GM21423 (cell line): ENCODE measurements around the gene TATDN2.

ENCODE experiments used
- ATAC-seq: cut with Tn5 transposase; IDR thresholded peaks from one replicate; pipeline ENCODE4 v1.9.1; 2021; ENCODE audit warnings: mild to moderate bottlenecking, moderate library complexity; ENCODE audit not compliant: unreplicated experiment

The TATDN2 gene, protein sequence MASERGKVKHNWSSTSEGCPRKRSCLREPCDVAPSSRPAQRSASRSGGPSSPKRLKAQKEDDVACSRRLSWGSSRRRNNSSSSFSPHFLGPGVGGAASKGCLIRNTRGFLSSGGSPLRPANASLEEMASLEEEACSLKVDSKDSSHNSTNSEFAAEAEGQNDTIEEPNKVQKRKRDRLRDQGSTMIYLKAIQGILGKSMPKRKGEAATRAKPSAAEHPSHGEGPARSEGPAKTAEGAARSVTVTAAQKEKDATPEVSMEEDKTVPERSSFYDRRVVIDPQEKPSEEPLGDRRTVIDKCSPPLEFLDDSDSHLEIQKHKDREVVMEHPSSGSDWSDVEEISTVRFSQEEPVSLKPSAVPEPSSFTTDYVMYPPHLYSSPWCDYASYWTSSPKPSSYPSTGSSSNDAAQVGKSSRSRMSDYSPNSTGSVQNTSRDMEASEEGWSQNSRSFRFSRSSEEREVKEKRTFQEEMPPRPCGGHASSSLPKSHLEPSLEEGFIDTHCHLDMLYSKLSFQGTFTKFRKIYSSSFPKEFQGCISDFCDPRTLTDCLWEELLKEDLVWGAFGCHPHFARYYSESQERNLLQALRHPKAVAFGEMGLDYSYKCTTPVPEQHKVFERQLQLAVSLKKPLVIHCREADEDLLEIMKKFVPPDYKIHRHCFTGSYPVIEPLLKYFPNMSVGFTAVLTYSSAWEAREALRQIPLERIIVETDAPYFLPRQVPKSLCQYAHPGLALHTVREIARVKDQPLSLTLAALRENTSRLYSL

DNA sequence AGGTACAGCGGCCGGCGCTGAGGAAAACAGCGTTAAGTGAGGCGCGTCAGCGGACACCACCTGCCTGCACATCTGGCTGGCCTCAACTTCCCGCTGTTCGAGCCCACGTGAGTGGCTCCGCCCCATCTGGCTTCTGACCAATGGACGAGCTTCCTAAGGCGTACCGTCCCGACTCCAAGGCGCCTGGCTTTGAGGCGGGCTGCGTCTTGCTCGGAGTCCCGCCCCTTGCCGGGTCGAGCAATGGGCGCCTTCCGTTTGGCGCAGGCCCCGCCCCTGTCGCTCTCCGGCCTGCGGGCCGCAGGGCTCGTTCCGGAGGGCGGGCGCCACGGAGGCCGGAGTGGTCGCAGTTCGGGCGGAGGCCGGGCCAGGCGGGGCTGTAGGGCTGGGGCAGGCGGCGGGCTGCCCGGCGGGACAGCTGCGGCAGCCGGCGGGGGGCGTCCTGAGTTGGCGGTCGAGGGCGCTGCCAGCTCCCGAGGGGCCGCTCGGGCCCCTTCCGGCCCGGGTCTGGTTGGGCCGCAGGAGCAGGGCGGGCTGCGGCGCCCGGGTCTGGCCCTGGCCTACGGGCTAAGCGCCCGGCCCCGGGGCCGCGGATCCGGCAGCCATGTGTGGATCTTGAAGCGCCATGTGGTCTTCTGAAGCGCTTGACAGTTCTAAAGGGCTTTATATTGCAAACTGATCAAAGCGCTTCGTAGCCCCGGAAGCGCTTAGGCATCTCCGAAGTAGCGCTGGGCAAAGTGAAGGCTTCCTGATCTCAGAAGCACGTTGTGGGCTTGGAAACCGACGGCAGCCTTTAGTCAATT lies at the start of gene TATDN2:
Gene TATDN2 (plus strand): TSS at position 276 of the 800 bp plus-strand sequence. CDS start 742 bp downstream, outside the sequence.
- peak; percentile 94 for ATAC-seq

- peak; percentile 79 for ATAC-seq
These were observed 49.3 kb upstream of the TATDN2 start for GRCh38 chr3:10198761-10199649.

DNA sequence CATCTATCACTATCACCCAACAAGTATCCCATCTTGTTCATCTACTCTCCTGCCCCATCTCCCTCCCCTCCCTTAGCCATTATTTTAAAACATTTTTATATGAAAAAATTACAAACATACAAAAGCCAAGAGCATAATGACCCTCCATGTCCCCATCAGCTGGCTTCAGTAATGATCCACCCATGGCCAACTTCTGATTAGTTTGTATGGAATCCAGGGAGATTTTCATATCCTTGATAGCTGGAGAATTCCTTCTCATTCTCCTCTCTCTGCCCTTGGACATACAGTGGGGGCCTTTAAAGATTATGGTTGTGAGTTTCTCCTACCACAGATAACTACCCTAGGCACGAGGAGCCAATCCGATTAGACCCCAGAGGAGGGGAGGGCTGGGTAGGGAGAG lies 43.3 kb upstream of the TATDN2 start:
- ATAC-seq, result no peak

DNA sequence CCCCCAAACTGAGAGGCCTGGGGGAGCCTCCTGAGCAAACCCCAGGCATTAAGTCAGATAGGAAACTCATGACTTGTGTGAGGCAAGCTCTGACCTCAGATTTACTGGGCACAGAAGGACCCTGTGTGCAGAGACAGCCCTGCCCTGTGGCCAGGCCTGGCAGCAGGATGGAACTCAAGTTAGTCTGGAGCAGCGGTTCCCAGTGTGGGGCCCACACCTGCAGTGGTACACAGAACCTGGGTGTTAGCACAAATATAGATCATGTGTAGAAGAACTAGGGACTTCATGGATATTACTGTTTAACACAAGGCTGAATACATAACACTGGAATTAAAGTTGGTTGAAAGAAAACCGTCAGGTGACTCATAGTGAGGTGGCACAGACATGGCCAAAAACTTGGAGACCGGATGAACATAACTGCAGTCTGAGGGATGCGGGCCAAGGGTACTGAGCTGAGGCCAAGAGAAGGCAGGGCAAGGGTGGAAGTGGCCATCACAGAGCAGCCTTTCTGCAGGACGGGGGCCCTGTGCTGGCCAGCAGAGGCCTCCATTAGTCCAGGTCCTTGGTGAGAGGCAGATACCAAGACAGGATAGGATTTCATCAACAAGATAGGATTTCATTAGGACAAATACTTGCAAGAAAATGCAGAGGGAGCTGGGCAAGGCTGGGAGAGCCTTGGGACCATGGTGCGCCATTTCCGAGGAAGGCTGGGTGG lies 42.7 kb upstream of the TATDN2 start:
- no peak for ATAC-seq

DNA sequence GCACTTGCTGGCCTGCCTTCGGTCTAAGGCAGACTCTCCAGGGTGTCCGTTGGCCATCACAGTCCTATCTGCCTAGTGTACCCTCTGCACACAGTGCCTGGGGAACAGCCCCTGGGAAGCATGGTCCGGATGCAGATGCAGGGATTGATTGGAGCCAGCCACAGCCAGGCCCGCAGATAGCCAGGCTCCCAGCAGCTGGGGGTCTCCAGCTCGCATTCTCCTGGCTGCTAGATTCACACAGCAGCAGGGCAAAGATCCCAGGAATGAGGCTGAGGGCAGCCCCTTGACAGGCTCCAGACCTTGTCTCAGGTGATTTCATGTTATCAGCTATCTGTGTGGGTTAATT lies 42.1 kb upstream of the TATDN2 start:
- ATAC-seq, result no peak

DNA sequence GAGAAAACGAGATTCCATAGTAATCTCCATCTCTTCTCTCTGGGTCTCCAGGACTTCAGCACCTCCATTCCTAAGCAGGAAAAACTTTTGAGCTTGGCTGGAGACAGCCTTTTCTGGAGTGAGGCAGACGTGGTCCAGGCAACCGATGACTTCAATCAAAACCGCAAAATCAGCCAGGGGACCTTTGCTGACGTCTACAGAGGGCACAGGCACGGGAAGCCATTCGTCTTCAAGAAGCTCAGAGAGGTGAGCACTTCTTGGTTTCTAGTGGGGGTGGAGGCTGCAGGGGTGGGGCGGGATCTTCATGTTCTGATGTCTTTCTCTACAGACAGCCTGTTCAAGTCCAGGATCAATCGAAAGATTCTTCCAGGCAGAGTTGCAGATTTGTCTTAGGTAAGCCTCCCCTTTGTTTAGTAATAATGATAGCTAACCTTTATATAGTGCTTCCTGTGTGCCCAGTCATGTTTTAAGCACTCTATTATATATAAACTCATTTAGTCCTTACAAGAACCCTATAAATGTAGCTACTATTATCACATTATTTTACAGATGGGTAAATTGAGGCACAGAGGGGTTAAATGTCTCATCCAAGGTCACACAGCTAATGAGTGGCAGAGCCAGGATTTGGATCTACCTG lies 35.0 kb upstream of the TATDN2 start:
- ATAC-seq, result no peak

GRCh38 chr3:10215578-10216368 lies 32.5 kb upstream of the TATDN2 start:
- ATAC-seq, result no peak

DNA sequence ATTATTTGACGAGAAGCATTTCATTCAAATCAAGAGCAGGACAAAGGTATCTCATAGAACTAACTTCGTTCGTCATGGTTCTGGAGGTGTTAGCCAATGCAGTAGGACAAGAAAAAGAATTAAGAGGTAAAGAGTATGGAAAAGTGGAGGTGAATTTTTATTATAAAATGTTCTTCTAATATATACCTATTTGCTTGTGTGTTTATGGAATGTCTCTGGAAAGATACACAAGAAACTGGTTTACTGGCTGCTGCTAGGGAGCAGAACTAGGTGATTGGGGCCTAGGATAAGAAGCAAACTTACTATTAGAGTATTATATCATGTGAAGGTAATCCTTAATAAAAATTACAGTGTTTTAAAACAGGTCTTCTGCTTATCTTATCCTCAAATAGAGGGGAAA lies 30.9 kb upstream of the TATDN2 start:
- no peak for ATAC-seq

DNA sequence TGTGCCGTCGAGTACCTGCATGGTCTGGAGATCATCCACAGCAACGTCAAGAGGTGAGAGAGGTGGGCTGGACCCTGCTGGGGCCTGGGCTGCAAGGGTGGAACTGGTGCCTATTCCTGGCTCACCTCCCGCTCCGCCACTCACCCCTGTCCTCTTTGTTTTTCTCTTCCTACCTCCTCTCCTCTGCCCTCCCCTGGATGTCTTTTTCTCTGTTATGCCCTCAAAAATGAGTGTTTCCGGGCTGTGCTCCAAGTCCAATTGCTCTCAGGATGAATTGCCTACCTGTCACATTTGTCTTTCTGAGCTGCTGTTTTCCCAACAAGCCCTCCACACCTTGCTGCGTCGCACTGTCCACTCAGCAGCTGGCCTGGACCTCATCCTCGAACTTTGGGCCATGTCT lies 28.5 kb upstream of the TATDN2 start:
- ATAC-seq, result no peak

DNA sequence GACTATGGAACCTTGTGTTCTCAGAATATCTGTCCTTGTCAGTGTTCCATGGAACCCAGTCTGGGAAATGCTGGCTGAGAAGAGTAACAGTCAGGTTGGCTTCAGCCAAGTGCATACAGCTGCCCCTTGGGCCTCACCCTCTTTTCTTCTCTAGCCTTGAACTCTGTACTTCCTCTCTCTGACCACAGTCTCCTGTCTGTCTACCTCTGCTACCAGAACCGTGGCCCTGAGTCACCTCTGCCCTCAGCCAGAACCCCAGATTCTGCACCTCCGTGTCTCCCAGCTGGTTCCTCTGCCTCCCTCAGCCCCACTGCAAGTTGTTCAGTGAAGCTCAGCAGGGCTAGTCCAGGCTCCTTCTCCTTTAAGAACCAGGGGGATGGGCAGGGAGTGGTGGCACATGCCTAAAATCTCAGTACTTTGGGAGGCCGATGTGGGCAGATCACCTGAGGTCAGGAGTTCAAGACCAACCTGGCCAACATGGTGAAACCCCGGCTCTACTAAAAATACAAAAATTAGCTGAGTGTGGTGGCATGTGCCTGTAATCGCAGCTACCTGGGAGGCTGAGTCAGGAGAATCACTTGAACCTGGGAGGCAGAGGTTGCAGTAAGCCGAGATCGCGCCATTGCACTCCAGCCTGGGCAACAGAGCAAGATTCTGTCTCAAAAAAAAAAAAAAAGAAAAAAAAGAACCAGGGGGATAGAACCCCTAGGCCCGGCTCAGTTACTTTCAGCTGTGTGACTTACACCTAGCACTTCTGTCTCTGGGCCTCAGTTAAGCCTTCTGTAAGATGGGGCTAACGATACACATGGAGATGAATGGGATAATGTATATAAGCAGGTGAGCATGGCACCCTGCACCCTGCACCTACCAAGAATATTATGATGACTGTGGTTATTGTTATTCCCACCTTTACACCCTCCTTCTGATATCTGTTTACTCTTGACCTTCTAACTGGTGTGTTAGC lies 24.3 kb upstream of the TATDN2 start:
- ATAC-seq, result peak; percentile 62

DNA sequence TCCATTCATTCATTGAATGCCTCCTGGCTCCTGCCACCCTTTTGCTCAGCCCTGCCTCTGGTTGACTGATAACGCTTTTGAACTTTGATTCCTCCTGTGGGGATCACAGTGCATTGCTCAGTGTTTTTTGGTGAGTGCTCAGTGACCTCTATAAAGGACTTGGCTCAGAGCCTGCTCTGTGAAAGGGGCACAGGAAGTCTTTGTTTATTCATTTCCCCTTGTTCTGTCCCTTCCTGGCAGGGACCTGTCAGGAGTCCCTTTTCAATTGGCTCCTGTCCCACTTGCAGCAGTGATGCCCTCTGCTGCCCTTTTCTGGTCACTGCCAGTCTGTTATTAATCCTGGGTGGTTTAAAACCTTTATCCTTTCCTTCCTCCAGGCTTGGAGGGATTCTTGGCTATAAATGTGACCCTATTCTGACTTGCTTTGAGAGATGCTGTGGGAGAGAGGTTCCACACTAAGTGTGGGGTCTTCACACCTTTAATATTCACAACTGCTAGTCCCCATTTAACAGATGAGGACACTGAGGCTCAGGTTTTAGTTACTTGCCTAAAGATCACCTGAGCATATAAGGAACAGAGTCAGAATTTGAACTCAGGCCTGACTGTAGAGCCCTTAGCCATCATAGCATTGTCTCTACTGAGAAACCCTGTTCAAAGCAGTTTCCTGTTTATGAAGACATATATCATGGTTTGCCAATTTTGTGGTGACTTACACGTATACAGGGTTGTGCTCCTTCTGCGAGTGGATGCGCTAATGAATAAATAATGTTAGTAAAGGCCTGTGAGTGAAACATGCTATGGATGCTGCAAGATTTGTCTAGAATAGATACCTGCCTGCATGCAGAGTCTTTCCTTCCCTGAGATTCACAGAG lies 23.2 kb upstream of the TATDN2 start:
- peak; percentile 37 for ATAC-seq

DNA sequence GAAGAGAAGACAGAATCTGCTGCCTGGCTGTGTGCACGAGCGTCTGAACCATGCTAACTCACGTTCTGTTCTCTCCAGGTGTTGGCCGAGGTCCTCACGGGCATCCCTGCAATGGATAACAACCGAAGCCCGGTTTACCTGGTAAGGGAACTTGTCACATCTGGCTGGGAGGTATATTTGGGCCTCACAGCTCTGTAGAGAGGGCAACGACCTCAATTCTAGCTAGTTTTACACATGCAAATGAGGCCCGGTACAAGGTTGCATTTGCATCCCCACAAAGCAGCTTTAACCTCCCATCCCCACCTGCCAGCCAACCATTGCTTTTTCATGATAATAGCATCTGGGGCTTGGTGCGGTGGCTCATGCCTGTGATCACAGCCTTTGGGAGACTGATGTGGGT lies 22.0 kb upstream of the TATDN2 start:
- ATAC-seq, result no peak

GRCh38 chr3:10228248-10228950 lies 19.9 kb upstream of the TATDN2 start:
- ATAC-seq, result no peak

- no peak for ATAC-seq
These were observed 18.7 kb upstream of the TATDN2 start for GRCh38 chr3:10229576-10229975.

DNA sequence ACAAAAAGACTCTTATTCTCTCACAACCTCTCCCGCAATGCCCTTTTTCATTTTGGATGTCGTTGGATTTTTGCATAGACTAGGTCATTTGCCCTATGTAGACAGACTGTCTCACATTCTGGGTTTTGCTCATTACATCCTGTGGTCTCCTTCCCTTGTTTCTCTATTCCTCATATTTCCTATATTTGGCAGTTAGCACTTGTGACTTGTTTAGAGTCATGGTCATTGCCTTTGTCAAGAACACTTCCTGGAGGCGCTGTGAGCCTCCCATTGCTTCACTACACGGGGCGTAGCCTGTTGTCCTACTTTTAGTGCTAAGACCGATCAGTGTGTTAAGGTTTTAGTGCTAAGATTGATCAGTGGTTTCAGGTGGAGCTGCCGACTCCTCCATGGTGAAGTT lies 16.1 kb upstream of the TATDN2 start:
- no peak for ATAC-seq

GRCh38 chr3:10233988-10234387 lies 14.3 kb upstream of the TATDN2 start:
- no peak for ATAC-seq
